HG03520 (cell line): ENCODE data around the gene TNFRSF14.
A peak's percentile ranks its signal among the peaks of the same experiment; 100 is the strongest.

Experiments used
- ATAC-seq: cut with Tn5 transposase; IDR thresholded peaks from one replicate; pipeline ENCODE4 v1.9.1; 2021; ENCODE audit warnings: mild to moderate bottlenecking, moderate library complexity; ENCODE audit not compliant: unreplicated experiment

Gene TNFRSF14

DNA sequence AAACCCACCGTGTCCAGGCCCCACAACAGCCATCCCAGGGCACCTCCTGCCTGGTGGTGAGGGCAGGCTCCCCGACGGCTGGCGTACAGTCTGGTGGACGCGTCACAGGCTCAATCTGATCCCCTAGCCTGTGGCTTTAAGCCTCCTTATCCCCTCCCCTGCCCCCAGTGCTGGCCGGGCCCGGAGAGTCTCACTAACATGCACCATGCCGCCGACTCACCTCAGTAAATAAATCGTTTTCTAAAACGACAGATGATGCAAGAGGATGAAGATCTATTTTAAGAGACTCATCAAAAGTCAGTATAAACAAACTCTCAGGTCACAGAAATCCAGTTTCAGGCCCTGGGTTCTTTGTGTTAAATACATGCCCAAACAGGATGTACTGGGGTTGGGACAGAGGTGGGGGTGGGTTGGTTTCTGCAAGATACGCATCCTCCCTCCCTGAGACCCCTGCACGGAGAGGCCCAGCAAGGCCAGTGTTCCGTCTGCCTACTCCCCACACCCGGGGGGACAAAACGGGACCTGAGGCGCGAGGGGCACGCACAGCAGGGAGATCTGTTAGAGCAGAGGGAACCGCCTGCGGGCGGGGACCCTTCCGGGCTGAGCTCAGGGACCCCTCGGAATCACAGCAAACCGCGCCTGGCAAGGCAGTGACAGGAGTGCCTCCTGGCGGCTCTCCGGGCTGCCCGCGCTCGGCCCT lies 32.8 kb upstream of the TNFRSF14 start:
- no peak for ATAC-seq

DNA sequence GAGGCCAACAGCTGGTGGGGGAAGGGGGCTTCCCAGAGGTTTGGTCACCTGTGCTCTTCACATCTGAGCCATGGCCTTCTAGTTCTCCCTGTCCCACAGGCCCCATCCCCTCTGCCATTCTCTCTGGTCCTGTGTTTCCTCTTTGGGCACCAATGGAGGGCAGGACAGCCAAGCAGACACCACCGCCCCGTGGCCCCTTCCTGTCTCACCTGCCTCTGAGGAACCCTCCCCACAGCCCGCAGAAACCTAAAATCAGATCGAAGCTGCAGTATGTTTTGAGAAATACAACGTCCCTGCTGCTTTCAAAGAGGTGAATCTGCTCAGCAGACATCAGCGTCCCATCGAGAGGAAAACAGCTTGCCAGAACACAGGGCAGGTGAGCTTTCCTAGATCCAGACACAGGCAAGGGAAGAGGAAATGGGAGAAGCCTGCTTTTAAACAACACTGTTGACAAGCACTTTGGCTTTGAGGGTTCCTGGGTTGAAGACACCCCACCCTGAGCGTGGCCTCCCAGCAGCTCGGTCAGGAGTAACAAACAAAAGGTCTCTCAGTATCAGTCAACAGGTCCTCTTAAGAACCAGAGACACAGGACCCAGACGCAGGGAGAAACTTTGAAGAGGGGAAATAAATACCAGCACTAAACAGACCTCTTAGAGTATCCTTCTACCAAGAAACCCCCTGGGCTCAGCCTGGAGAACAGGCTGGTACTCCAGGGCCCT lies 32.1 kb upstream of the TNFRSF14 start:
- no peak for ATAC-seq

DNA sequence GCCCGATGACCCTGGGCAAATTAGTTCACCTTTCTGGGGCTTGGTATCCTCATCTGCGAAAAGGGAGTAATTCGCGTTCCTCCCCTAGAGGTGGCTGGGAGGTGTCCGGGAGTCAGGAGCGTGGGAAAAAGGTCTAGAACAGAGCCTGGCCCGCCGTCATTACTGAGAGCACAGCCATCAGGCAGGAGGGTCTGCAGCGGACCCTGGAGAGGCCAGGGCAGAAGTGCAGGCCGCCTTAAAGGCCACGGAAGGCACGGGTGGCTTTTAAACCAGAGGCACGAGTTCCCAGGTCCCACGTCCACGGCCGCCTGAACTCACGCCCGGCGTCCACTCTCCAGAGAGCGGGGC lies 30.6 kb upstream of the TNFRSF14 start:
- no peak for ATAC-seq

DNA sequence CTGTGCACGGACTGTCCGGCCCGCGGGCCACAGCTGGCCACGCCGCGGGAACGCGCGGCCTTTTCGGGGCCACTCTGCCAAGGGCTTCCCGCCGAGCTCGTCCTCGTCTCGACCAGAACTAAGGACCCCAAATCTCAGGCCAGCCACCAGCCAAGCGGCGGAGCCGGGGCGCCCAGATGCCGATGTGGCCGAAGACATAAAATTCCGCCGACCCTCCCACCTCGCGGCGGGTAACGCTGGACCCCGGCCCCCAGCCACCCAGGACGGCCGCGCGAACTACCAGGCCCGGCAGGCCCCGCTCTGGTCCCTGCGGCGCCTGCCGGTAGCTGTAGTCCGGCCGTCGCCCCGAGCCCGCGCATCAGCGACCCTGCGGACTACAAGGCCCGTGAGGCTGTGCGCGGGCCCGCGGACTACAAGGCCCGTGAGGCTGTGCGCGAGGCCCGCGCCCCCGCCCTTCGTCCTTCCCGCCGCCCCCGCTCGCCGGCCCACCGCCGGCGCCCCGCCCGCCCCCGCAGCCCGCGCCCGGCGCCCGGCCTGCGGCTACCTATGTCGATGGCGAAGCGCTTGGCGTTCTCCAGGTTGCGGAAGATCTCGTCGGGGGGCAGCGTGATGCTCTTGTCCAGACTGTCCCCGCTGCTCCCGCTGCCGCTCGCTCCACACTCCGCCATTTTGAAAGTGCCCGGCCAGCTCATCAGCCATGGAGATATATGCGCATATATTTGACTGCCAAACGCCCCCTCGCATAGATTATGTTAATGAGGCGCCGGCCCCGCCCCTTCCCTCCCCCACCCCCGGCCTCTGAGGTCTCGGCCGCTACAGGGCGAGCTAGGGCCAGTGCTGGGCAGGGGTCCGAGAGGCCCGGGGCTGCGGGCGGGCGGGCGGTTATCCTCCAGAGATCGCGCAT lies 30.0 kb upstream of the TNFRSF14 start, which contains the start of gene PANK4:
TSS of gene PANK4 (minus strand) at position 677 of the 904 bp plus-strand sequence. CDS start at position 668, 9 bp downstream.
- ATAC-seq: peak; percentile 83

DNA sequence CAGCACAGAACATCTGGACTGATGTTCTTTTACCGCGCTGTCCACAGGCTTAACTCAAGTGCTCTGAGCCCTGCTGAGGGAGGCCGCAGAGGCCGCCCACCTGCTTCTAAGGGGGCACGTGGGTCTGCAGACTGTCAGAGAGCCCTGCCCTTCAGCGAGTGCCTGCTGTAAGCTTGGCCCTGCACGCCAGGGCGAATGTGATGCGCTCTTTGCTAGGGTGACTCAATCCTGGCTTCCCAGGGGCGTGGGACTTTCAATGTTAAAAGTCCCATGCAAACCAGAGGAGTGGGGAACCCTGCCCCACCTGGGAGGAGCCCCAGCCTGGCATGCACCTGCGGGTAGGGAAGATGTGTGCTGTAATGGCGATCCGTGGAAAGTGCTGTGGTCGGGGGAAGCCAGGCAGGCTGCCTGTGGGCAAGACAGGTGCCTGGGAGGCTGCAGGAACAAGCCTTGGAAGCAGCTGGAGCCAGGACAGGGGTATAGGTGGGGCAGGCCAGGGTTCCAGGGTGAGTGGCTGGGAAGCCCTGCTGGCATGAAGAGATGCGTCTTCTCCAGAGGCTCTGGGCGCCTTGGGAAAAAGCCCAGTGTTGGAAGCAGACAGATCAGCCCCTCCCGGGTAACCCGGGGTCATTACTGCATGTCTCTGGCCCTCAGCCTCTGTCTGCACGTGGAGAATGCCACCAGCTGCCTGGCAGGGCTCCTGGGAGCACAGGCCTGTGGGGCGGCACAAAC lies 29.2 kb upstream of the TNFRSF14 start:
- ATAC-seq: peak; percentile 24

DNA sequence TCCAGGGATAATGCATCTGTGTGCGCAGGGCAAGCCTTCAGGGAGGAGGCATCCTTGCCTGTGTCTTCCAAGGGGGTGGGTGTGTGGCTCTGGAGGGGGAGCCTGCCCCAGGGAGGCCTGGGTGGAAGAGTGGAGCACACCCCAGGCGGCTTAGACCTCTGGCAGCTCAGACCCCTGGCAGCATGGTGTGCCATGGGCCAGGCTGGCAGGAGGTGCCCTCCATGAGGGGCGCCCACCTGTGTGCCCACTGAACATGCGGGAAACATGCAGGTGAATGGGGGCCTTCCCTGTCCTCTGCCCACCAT lies 28.7 kb upstream of the TNFRSF14 start:
- no peak for ATAC-seq

DNA sequence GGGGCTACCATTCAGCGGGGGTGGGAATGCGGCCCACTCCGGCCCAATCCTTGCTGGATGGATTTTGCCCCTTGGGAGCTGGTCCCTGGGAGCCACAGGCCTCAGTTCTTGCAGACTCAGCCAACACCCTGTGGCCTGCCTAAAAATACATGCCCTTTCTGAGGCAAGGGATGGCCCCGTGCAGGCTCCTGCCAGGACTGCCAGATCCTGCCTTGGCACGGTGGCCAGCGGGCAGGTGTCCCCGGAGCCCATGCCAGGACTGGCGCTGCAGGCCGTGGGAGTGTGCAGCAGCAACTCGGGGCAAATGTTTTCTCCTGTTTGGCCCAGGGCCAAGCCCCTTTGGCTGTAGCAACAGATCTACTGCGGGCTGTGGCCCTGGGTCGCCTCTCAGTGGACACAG lies 28.2 kb upstream of the TNFRSF14 start:
- ATAC-seq: no peak

DNA sequence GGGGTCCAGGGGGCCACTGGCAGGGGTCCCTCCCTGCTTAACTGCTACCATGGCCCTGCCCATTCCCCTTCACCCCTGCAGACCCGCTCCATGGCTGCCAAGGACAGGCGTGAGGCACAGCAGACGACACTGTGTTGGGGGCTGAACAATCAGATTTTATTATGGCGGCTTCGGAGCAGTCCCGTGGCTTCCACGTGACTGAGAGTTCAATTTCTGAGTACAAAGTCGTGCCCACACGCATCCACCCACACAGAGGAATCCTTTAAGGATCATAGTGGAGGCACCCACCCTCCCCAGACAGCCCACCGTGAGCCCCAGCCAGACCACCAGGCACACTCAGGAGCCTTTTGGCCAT lies 27.6 kb upstream of the TNFRSF14 start:
- ATAC-seq: no peak

DNA sequence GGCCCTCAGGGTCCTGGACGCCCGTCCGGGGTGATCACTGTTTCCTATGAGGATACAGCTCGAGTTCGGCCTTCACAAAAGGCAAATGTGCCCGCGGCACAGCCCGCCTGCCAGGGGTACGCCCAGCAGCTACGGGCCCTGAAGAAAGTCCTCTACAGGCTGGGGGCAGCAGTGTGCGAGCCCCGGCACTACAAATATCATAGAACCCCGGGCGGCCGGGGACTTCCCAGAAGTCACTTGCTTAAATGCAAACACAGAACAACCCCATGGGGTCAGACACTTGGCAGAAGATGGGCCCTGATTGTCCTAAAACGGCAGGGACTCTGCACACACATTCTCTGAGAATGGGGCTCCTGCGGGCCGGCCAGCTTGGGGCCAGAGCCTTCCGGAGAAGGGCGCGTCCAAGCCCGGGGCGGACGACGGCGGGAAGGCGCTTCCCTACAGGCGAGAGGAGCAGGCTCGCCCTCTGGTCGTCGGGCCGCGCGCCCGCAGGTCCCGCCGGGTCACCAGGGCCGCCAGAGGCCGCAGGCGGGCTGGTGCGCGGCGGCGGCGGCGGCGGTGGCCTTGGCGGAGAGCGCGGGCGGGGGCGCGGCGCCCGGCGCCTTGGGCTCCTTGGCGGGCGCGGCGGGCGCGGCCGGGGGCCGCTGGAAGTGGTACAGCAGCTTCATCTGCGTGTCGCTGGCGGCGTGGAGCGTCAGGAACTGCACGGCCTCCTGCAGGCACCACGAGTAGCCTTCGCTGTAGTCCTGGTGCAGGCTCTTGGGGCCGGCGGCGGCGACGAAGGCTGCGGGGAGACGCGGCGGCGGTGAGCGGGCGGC lies 27.0 kb upstream of the TNFRSF14 start:
- ATAC-seq: no peak

DNA sequence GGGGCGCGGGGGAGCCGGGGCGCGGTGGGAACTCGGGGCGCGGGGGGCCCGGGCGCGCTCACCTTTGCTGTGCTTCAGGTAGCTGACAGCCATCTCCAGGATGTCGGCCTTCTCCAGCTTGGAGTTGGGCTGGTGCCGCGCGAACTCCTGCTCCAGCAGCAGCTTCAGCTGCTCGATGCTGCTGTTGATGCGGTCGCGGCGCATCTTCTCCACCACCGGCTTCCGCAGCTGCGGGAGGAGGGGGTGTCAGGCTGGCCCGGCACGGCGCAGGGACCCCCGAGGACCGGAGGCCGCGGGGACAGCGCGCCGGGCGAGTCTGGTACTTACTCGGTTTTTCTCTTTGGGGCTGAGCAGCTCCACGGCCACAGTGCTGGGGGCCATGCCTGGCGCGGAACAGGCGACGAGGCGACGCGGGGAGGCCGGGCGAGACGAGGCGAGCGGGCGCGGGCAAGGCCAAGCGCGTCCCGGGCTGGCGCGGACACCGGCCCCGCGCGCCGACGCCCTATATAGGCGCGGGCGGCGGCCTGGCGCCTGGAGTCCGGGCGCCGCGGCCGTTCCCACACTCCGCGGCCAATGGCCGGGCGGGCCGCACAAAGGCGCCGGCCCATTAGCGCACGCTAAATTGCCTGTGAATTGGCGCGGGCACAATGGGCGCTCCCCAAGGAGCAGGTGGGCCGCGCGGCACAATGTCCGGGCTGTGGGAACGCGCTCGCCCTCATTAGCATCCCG lies 26.2 kb upstream of the TNFRSF14 start, which contains the start of gene HES5:
TSS of gene HES5 (minus strand) at position 480 of the 729 bp plus-strand sequence. CDS start at position 381, 99 bp downstream.
- no peak for ATAC-seq

DNA sequence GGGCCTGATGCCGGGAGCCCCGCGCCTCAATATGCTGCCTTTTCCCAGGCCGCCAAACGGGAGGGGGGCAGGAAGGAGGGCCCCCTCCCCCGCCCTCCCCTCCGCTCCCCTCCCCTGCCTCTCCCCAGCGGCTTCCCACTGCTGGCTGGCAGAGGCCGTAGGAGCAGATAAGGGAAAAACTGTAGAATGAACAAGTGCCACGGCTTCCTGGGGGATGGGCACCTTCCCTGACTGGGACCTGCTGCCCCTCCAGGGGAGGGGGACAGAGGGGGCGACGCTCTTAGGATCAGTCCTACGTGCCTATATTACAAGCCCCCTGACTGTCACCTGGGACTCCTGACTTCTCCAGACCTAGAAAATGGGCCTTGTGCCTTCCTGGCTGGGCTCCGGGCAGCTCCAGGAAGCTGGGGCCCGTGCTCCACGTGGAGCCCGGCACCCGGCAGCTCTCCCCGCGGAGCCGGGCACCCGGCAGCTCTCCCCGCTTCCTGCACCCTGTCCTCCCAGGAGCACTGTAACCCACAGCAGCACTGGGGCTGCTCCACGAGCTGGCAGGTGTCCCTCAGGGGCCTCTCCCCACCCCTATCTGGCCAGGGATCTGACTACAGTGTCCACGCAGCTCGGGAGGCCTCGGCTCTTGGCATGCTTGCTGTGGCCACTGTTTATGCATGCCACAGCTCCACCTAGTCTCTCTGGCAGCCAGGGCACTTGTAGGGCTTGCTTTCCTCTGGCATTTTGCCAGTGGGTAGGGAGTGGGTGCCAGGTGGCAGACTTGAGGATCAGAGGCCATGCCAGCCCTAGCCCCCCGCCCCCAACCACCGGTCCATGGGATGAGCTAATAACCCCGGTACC lies 25.4 kb upstream of the TNFRSF14 start:
- no peak for ATAC-seq

DNA sequence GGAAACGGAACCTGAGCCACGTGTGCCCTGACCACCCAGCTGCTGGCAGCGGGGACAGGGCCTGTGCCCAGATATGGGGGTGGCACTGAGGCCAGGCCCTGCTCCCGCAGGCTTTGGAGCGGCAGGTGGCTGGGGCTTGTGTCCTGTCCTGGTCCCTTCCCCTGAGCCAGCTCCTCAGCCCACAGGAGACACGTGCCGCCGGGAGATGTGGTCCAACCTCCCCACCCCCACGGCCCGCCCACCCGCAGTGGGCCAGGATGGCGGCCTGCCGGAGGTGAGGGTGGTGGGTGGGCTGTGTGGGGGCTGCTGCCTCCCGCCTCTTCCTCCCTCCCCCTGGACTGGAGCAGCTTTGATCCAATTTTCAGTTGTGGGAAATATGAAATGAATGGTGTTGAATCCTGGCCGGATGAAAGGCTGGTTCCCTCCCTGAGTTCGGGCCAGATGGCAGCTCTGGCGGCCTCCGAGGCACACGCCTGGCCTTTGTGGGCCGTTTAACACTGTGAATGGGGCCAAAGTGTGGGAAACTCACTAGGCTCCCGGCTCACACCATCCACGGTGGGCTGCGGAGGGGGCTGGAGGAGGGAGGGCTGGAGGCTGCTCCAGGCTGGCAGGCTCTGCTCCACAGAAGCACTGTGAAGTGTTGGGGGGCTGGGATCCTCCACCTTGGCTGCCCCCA lies 23.5 kb upstream of the TNFRSF14 start:
- no peak for ATAC-seq

DNA sequence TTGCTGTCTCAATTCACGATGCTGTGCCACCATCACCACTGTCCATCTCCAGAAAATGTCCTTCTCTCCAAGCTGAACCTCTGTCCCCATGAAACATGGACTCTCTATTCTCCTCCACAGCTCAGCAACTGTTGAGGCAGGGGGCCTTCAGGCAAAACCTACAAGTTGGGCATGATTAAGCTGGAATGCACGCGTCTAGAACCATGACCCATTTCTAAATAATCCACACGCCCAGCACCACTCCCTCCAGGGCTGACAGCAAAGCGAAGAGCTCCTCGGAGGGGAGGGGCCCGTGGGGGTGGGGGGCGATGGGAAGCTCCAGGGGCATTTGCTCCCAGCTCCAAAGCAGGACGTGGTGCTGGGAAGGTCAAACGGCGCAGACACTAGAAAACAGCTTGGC lies 22.8 kb upstream of the TNFRSF14 start:
- no peak for ATAC-seq

DNA sequence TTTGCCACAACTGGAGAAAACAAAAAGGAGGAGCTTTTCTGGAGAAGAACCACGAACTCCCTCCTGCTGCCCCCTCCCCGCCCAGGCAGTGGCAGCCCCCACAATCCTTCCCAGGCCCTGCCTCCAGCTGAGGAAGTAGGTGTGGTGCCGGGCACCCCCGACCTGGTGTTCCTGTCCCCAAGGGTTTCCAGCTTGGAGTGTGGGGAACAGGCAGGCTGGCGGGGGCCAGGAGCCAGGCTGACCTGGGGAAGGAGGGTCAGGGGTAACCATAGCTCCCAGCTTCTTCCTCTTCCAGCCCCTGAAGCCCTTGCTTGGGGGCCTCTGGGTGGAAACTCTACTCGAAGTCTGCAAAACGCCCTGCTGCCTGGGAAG lies 21.9 kb upstream of the TNFRSF14 start:
- ATAC-seq: no peak

DNA sequence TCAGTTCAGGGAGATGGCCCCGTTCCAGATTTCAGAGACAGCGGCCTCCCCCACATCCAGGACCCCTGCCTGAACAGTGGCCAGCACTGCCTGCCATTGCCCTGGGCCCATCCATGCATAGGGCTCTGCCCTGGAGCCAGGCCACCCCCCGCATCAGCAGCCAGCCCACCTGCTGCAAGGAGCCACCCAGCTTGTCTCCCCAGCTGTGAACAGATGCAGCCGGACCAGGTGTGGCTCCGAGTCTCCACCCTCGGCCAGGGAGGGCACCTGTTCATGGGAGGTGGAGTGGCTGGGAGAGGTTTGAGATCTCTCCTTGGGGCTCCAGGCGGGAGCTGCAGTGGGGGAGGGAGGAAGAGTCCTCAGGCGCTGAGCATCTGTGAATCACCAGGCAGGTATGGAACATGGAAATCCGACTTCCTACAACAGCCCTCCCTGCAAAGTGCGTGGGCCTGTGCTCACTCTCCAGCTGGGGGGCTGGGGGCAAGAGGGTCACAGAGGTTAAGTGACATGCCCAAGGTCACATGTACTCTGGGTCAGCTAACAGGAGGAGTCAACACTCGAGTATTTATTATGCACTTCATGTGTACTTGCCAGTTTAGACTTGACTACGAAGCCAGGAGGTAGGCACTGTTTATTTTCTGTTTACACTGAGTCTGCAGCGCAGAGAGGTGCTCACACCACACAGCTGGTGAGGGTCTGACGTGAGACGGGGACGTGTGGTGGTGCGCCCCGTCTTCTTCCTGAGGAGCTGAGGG lies 21.3 kb upstream of the TNFRSF14 start:
- no peak for ATAC-seq

DNA sequence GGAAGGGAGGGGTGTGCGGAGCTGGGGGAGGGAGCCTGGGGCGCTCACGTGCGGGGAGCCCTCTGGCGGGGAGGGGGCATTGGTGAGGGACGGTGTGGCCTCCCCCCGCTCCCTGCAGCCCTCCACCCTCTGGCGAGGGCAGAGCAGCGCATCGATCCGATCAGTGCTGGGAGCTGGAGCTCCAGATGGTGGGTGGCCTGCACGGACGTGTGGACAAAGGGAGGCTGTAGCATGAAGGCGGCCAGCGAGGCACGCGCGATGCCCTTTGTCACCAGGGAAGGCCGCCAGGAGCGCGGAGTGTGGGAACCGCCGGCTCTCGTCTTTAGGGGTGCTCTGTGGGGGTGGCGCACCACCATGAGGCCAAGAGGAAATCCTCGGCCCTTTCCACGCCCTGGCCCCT lies 20.7 kb upstream of the TNFRSF14 start:
- no peak for ATAC-seq

DNA sequence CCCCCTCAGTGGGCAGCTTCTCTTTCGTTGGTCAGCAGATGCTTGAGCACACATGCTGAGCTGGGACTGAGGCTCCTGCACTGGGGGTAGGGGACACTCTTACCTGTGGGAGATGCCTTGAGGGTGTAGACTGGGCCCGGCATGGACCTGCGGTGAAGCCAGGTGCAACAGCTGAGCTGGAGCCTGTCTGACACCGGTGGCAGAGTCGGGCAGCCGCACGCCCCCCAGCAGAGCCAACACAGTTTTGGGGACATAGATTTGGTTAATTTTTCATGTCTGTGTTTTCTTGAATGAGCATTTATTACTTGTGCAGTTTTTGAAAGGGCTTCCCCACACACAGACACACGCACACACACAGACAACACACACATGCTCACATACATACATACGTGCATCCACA lies 20.2 kb upstream of the TNFRSF14 start:
- no peak for ATAC-seq

DNA sequence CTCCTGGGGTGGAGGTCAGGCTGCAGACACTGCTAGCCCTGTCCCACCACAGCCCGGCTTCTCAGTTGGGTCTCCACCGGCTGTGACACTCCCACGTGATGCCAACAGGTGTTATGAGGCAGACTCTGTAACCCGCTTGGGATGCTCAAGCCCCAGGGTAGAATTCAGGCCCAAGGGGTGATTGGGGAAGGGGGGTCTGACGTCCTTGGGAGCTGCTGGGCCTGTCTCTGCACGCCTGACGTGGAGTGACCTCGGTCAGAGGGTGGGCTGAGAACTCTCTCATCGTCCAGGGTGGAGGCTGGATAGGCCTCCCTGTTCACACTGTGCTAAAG lies 18.4 kb upstream of the TNFRSF14 start:
- ATAC-seq: no peak
